OCI-LY7 (cell line): Measurements from ENCODE around the gene SCART1. TPM values are rescaled to one million over a fixed set of nuclear protein-coding genes. Genes with fewer than 3 reads are reported as not detected.

Source experiments
- BruUV-seq: library from RNA; stranded (reverse); fragments of 400-500 nt; replicated peaks from 2 replicates; lab custom pipeline; 2021; lab: Mats Ljungman, UMichigan
- CTCF ChIA-PET: fragments of 300-600 bp; sonication (Branson Sonifier 250); formaldehyde crosslinking; loops from one replicate; lab custom pipeline; 2022; ENCODE audit warnings: antibody characterized with exemption; ENCODE audit not compliant: unreplicated experiment; lab: Charles Lee
- POLR2A ChIA-PET: fragments of 300-600 bp; sonication (Branson Sonifier 250); formaldehyde crosslinking; loops from one replicate; lab custom pipeline; 2022; ENCODE audit warnings: antibody characterized with exemption; lab: Charles Lee
- DNase-seq: peaks from one replicate; pipeline ENCODE4 v3.0.0-alpha.2; 2015; ENCODE audit warnings: low spot score
- H2AFZ ChIP-seq: fragments of 200-600 bp; sonication (generic), shearing (Covaris generic); 2 replicates; pipeline ENCODE4 v1.6.1; 2014; ENCODE audit warnings: mild to moderate bottlenecking, antibody characterized with exemption, low read length, moderate library complexity
- H3K27ac ChIP-seq: fragments of 200-600 bp; sonication (generic); 2 replicates; pipeline ENCODE4 v1.5.1; 2014; ENCODE audit warnings: mixed run types, low read depth, mild to moderate bottlenecking, moderate library complexity, low read length, inconsistent platforms; ENCODE audit not compliant: poor library complexity, severe bottlenecking
- H3K36me3 ChIP-seq: fragments of 200-600 bp; sonication (generic); 2 replicates; pipeline ENCODE4 v1.6.1; 2014; ENCODE audit warnings: mild to moderate bottlenecking, antibody characterized with exemption, low read length, moderate library complexity, mixed read lengths; ENCODE audit not compliant: insufficient read depth
- H3K4me1 ChIP-seq: fragments of 200-600 bp; sonication (generic); 2 replicates; pipeline ENCODE4 v1.5.1; 2014; ENCODE audit warnings: mild to moderate bottlenecking, low read length; ENCODE audit not compliant: insufficient read depth, poor library complexity, severe bottlenecking
- H3K4me2 ChIP-seq: fragments of 200-600 bp; sonication (generic); 2 replicates; pipeline ENCODE4 v1.6.1; 2014; ENCODE audit warnings: mild to moderate bottlenecking, low read length
- H3K4me3 ChIP-seq: fragments of 200-600 bp; sonication (generic); 2 replicates; pipeline ENCODE4 v1.5.1; 2014; ENCODE audit warnings: mild to moderate bottlenecking, low read depth, low read length; ENCODE audit not compliant: poor library complexity, severe bottlenecking
- H3K79me2 ChIP-seq: fragments of 200-600 bp; sonication (generic); 2 replicates; pipeline ENCODE4 v1.6.1; 2016; ENCODE audit warnings: low read depth, mild to moderate bottlenecking, low read length, moderate library complexity, mixed read lengths; ENCODE audit not compliant: insufficient read depth
- H3K9me2 ChIP-seq: fragments of 200-600 bp; sonication (generic); 2 replicates; pipeline ENCODE4 v1.6.1; 2016; ENCODE audit warnings: mild to moderate bottlenecking, low read length, mixed read lengths; ENCODE audit not compliant: insufficient read depth
- H3K9me3 ChIP-seq: fragments of 200-600 bp; sonication (generic); 2 replicates; pipeline ENCODE4 v1.6.1; 2014; ENCODE audit warnings: mild to moderate bottlenecking, mixed run types, low read length, mixed read lengths
- H4K20me1 ChIP-seq: fragments of 200-600 bp; sonication (generic); 2 replicates; pipeline ENCODE4 v1.6.1; 2014; ENCODE audit warnings: mild to moderate bottlenecking, antibody characterized with exemption, low read length, moderate library complexity, mixed read lengths; ENCODE audit not compliant: insufficient read depth
- CTCF ChIP-seq: fragments of 200-600 bp; sonication (generic); conservative IDR thresholded peaks from 2 replicates; pipeline ENCODE4 v1.5.1; 2014; ENCODE audit warnings: mild to moderate bottlenecking, antibody characterized with exemption, low read length, moderate library complexity, mixed read lengths
- EZH2phosphoT487 ChIP-seq: fragments of 200-600 bp; sonication (generic); IDR thresholded peaks from 2 replicates; pipeline ENCODE4 v1.6.1; 2018; ENCODE audit warnings: low read depth, borderline replicate concordance, mild to moderate bottlenecking, mixed run types, antibody characterized with exemption, low read length, moderate library complexity, mixed read lengths
- intact Hi-C: fragments of 100-400 bp; cut with micrococcal nuclease; formaldehyde crosslinking; loops from one replicate; pipeline ENCODE4 v1.10.0; 2022; ENCODE audit not compliant: unreplicated experiment
- total RNA-seq, 2 experiments: library from RNA; depleted of rRNA in 1 of 2; stranded (reverse); fragments of >200 nt in 1 of 2; shearing (Covaris generic) in 1 of 2; gene quantifications; 2 replicates each; pipeline ENCODE4 v1.2.3, GENCODE V29; 2014 to 2022

Gene SCART1
- total RNA-seq, 2 experiments from 2014 or later: 10.0 to 10.9 TPM

- TF ChIP-seq CTCF: no peak
- no peak for TF ChIP-seq EZH2phosphoT487
- no peaks in the 10 kb centered on the region for H3K9me3 ChIP-seq
- CTCF ChIA-PET: no interaction called here
These were observed 57.7 kb downstream of the SCART1 start for GRCh38 chr10:133511408-133511807.

GRCh38 chr10:133511907-133512528 is 58.3 kb downstream of the SCART1 start:
- no peak overlapping the region for H3K4me2 ChIP-seq
- intact Hi-C loops: loop anchor here (10.0 kb wide), 1 partner anchor 267 kb away; no protein-coding TSS in a partner anchor

More at GRCh38 chr10:133511408-133511807, 57.7 kb downstream of the SCART1 start:
- H3K4me3 ChIP-seq: no peak overlapping the region
- no peaks in the 10 kb centered on the region for H4K20me1 ChIP-seq
- no peaks in the 10 kb centered on the region for H3K9me2 ChIP-seq
- no peak for DNase-seq
- no peaks in the 10 kb centered on the region for H3K36me3 ChIP-seq
- H3K4me1 ChIP-seq: no peaks in the 10 kb centered on the region
- H2AFZ ChIP-seq: no peak overlapping the region
- no peaks in the 10 kb centered on the region for H3K79me2 ChIP-seq
- BruUV-seq: no TSS peak
- intact Hi-C loops: loop anchor here (10.0 kb wide), 1 partner anchor 267 kb away; no protein-coding TSS in a partner anchor
- POLR2A ChIA-PET: no interaction called here
- H3K27ac ChIP-seq: no peak overlapping the region
- H3K4me2 ChIP-seq: no peak overlapping the region

More at GRCh38 chr10:133511907-133512528, 58.3 kb downstream of the SCART1 start:
- no peaks in the 10 kb centered on the region for H3K4me1 ChIP-seq
- no peak overlapping the region for H3K4me3 ChIP-seq
- no peak overlapping the region for H3K27ac ChIP-seq
- no peak overlapping the region for H2AFZ ChIP-seq
- ChIA-PET CTCF (no interaction called here), POLR2A (no interaction called here)
- BruUV-seq: no TSS peak
- H4K20me1 ChIP-seq: no peaks in the 10 kb centered on the region
- no peaks in the 10 kb centered on the region for H3K36me3 ChIP-seq
- H3K9me3 ChIP-seq: no peaks in the 10 kb centered on the region
- H3K79me2 ChIP-seq: no peaks in the 10 kb centered on the region
- no peaks in the 10 kb centered on the region for H3K9me2 ChIP-seq
- no peak for DNase-seq
- TF ChIP-seq EZH2phosphoT487 (no peak), CTCF (no peak)
